Measurements from ENCODE around the gene GOLT1A.
A peak's percentile ranks its signal among the peaks of the same experiment; 100 is the strongest.

GOLT1A gene

GRCh38 chr1:204151552-204152309 lies 62.1 kb downstream of the GOLT1A start, which contains the start of gene ETNK2:
ETNK2 (minus strand) TSS chr1:204152044; CDS start chr1:204151852, 192 bp downstream.
- H3K27ac Mint-ChIP-seq = no peak within 1 kb of the TSS

GRCh38 chr1:204150702-204151551 lies 62.9 kb downstream of the GOLT1A start:
- ATAC-seq = no peak
- Mint-ChIP-seq H3K4me1 (peaks cover 16% of the 10 kb centered on the region), H3K4me3 (peak overlapping the region; percentile 72), H3K27ac (no peak overlapping the region), H3K27me3 (peaks cover 27% of the 10 kb centered on the region), H3K9me3 (no peaks in the 10 kb centered on the region), H3K36me3 (no peaks in the 10 kb centered on the region)

More at GRCh38 chr1:204151552-204152309, 62.1 kb downstream of the GOLT1A start, which contains the start of gene ETNK2:
- H3K27me3 Mint-ChIP-seq = peaks cover 33% of the 10 kb centered on the region
- ATAC-seq = peak; percentile 50
- H3K9me3 Mint-ChIP-seq = no peaks in the 10 kb centered on the region
- no peaks in the 10 kb centered on the region for H3K36me3 Mint-ChIP-seq
- H3K4me3 Mint-ChIP-seq = peak within 1 kb of the TSS; percentile 72
- peaks cover 16% of the 10 kb centered on the region for H3K4me1 Mint-ChIP-seq

GRCh38 chr1:204149635-204150565 lies 63.9 kb downstream of the GOLT1A start:
- no peak for ATAC-seq
- peaks cover 16% of the 10 kb centered on the region for H3K4me1 Mint-ChIP-seq
- no peak overlapping the region for H3K27ac Mint-ChIP-seq
- H3K36me3 Mint-ChIP-seq = no peaks in the 10 kb centered on the region
- no peaks in the 10 kb centered on the region for H3K9me3 Mint-ChIP-seq
- peaks cover 26% of the 10 kb centered on the region for H3K27me3 Mint-ChIP-seq
- no peak overlapping the region for H3K4me3 Mint-ChIP-seq

GRCh38 chr1:204149107-204149506 lies 64.7 kb downstream of the GOLT1A start:
- H3K9me3 Mint-ChIP-seq = no peaks in the 10 kb centered on the region
- no peak overlapping the region for H3K4me3 Mint-ChIP-seq
- peaks cover 26% of the 10 kb centered on the region for H3K27me3 Mint-ChIP-seq
- H3K4me1 Mint-ChIP-seq = peaks cover 16% of the 10 kb centered on the region
- ATAC-seq = no peak
- H3K36me3 Mint-ChIP-seq = no peaks in the 10 kb centered on the region
- no peak overlapping the region for H3K27ac Mint-ChIP-seq
